ENCODE results near the gene STIM1. TPM values are rescaled to one million over a fixed set of nuclear protein-coding genes. Genes with fewer than 3 reads are reported as not detected.
A peak's percentile ranks its signal among the peaks of the same experiment; 100 is the strongest.
"Not testable (repeated sequence)": the region's sequence is repeated elsewhere in the genome, so short reads cannot be mapped to it uniquely, and the experiment has no call there.

The STIM1 gene
- total RNA-seq, 1 experiment from 2014 or later = 18.1 TPM

- peak; percentile 11 for DNase-seq (ENCODE audit: low read depth)
These were observed 116.4 kb downstream of the STIM1 start for GRCh38 chr11:3971756-3972404.

DNA sequence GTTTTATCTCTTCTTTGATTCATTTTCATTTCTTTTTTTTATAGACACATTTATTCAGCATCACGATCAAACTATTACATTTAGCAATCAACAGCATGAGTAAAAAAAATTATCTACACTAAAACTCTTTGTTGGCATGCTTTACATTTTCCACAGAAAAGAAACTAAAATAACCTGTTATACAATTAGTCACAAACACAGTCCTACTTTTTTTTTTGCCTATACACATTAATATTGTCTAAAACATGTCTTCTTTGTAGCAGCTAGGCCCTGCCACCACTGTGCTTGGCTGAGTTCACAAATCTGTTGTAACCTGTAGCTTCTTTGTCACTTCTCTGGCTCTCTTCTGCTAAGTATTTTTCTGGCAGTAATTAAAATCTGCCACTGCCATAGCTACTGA is 117.0 kb downstream of the STIM1 start:
- no peak for DNase-seq (ENCODE audit: low read depth)

GRCh38 chr11:3977078-3977477 is 121.6 kb downstream of the STIM1 start:
- no peak for DNase-seq (ENCODE audit: low read depth)

GRCh38 chr11:3981084-3981633 is 125.7 kb downstream of the STIM1 start:
- DNase-seq (ENCODE audit: low read depth) = no peak

GRCh38 chr11:3982431-3982830 is 127.0 kb downstream of the STIM1 start:
- no peak for DNase-seq (ENCODE audit: low read depth)

GRCh38 chr11:3983101-3983500 is 127.6 kb downstream of the STIM1 start:
- DNase-seq (ENCODE audit: low read depth) = no peak

GRCh38 chr11:3984896-3985295 is 129.4 kb downstream of the STIM1 start:
- DNase-seq (ENCODE audit: low read depth) = no peak

DNA sequence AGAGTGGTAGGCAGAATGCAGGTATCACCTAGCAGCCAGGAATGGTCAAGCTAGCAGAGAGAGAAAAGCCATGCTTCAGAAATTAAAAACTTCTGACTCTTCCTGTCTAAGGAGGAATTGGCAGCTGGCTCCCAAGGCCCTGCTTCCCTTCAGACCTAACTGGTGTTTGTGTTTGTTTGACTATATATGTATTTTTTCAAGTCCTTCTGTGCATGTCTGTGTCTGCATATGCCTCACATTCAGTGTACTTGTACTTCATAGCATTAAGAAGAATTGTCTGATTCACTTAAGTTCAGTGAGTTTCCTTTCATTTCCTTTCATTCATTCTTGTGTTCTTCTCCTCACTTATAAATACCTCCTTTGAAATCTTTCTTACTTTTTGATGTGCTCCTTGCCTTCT is 130.2 kb downstream of the STIM1 start:
- DNase-seq (ENCODE audit: low read depth) = no peak

GRCh38 chr11:3986301-3986700 is 130.8 kb downstream of the STIM1 start:
- DNase-seq (ENCODE audit: low read depth) = no peak

GRCh38 chr11:3989276-3989920 is 133.9 kb downstream of the STIM1 start:
- DNase-seq (ENCODE audit: low read depth) = no peak

- DNase-seq (ENCODE audit: low read depth) = no peak
These were observed 134.4 kb downstream of the STIM1 start for GRCh38 chr11:3989921-3990290.

- no peak for DNase-seq (ENCODE audit: low read depth)
These were observed 134.9 kb downstream of the STIM1 start for GRCh38 chr11:3990406-3990805.

DNA sequence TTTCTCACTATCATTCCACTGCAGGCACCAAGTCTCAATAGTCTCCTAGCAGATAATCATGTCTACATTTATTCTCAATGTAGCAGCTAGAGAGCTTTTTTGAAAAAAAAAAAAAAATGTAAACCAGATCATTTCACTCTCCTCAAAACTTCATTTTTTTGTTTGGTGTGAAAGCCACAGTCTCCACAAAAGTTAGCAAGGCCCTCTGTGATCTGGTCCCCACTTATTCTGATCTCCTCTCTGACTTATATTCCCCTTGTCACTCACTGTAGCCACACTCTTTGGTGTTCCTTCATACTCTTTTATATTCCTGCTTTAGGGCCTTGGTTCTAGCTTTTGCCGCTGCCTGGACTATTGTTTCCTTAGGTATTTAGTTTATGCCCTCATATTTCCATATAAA is 137.5 kb downstream of the STIM1 start:
- no peak for DNase-seq (ENCODE audit: low read depth)

DNA sequence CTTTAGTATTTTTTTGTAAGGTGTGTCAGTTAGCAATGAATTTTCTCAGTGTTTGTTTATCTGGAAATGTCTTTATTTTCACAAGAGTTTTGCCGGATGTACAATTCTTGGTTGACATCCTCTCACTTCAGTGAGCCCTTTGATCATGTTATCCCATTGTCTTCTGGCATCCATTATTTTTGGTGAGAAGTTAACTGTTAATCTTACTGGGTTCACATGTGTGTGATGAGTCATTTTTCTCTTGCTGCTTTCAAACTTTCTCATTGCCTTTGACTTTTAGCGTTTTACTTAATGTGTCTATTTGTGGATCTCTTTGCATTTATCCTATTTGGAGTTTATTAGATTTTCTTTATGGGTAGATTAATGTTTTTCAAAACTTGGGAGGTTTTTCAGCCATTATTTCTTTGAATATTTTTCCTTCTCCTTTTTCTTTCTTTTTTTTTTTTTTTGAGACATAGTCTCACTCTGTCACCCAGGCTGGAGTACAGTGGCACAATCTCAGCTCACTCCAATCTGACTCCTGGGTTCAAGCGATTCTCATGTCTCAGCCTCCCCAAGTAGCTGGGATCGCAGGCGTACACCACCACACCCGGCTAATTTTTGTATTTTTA is 138.7 kb downstream of the STIM1 start:
- DNase-seq (ENCODE audit: low read depth) = peak; percentile 45

DNA sequence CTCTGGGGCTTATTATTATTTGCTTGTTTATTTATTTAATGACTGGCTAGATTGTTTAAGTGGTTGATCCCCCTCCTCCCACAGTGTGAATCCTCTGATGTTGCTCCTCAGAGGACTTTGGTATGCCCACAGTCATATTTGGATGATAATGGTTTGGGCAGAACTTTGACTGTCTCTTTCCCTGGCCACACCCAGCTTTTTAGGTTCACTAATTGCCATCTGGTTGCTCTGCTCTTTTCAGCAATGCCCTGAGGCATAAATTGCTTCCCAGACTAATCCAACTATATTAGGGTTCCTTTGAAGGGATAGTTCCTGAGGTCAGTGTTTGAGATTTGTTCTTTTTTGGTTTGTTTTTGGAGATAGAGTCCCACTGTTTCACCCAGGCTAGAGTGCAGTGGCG is 139.8 kb downstream of the STIM1 start:
- no peak for DNase-seq (ENCODE audit: low read depth)

- DNase-seq (ENCODE audit: low read depth) = peak; percentile 62
These were observed 140.6 kb downstream of the STIM1 start for GRCh38 chr11:3995949-3996554.

- DNase-seq (ENCODE audit: low read depth) = no peak
These were observed 141.2 kb downstream of the STIM1 start for GRCh38 chr11:3996651-3997050.

GRCh38 chr11:4004753-4005152 is 149.3 kb downstream of the STIM1 start:
- DNase-seq (ENCODE audit: low read depth) = not testable (repeated sequence)

DNA sequence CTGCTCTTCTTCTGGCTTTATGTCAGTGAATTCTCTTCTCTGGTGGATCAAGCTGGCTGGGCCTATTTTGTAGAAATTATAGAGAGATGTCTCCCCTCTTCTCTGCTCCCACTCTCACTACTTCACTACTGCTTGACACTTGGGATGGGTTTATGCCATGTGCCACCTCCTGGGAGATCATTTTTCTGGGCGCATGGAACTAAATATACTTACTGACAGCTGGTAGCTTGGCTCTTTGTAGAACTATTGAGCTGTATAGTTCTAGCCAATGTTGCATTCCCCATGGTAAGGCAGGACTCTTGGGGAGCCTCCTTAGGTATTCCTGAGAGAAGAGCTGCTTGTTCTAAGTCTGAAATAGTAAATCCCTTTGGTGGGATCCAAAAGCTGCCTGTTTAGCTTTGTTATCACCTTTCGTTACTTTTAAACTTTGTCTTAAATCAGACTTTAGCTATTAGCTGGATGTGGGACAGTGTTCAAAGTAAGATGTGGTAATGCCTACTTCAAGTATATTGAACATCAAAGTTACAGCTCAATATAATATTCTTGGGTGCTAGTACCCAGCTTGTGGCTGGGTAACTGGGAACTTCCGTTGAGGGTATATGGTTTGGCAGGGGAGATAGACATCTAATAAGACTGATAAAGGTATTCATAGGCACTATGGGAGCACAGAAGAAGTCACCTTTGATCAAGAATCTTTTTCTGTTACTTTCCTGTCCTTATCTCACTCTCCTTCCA is 151.6 kb downstream of the STIM1 start:
- no peak for DNase-seq (ENCODE audit: low read depth)

DNA sequence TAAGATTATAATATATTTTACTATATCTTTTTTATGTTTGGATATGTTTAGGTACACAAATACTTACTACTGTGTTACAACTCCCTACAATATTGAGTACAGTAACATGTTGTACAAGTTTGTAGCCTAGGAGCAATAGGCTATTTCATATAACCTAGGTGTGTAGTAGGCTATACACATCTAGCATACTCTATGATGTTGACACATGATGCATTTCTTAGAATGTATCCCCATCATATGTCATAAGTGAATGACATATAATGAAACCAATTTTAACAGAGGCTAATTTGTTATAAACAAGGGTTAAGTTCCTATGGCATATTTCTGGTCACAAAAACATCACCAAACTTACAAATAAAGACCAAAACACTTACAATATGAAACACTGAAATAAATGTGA is 152.7 kb downstream of the STIM1 start:
- DNase-seq (ENCODE audit: low read depth) = no peak

DNA sequence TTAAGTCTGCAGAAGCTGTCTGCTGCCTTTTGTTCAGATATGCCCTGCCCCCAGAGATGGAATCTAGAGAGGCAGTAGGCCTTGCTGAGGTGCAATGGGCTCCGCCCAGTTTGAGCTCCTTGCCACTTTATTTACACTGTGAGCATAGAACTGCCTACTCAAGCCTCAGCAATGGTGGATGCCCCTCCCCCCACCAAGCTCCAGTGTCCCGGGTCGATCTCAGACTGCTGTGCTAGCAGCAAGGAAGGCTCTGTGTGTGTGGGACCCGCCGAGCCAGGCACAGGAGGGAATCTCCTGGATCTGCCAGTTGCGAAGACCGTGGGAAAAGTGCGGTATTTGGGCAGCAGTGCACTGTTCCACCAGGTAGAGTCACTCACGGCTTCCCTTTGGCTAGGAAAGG is 161.1 kb downstream of the STIM1 start:
- not testable (repeated sequence) for DNase-seq (ENCODE audit: low read depth)

DNA sequence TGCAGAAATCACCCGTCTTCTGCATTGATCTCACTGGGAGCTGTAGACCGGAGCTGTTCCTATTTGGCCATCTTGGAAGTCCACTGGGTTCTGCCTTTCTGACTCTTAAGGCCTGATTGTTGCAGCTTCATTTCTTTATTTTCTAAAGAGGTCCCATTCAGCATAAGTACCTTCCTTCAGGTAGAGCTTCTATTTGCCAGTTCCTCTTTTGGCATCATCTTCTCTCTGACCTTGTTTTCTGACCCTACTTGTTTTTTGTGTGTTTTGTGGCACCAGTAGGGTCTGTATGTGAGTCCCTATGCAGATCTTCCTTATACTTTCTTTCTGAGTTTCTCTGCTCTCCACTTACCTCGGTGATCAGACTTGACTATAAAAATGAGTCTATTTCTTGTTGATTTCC is 161.7 kb downstream of the STIM1 start:
- DNase-seq (ENCODE audit: low read depth) = no peak

All from HT1080 (cell line).